ENCODE data around the gene RABGGTA. TPM values are rescaled to one million over a fixed set of nuclear protein-coding genes. Genes with fewer than 3 reads are reported as not detected.
A peak's percentile ranks its signal among the peaks of the same experiment; 100 is the strongest.

Gene RABGGTA
- 10 to 100 TPM; 16.1 to 18.6 TPM for total RNA-seq
- long read RNA-seq, transcript RABGGTA-201 (17 exons, 2,088 nt): major isoform, 12 of 20 reads
- long read RNA-seq, partial matches to known transcripts: 2 of 20 reads
- long read RNA-seq, other reads (novel, unspliced or antisense): 5 of 20 reads

DNA sequence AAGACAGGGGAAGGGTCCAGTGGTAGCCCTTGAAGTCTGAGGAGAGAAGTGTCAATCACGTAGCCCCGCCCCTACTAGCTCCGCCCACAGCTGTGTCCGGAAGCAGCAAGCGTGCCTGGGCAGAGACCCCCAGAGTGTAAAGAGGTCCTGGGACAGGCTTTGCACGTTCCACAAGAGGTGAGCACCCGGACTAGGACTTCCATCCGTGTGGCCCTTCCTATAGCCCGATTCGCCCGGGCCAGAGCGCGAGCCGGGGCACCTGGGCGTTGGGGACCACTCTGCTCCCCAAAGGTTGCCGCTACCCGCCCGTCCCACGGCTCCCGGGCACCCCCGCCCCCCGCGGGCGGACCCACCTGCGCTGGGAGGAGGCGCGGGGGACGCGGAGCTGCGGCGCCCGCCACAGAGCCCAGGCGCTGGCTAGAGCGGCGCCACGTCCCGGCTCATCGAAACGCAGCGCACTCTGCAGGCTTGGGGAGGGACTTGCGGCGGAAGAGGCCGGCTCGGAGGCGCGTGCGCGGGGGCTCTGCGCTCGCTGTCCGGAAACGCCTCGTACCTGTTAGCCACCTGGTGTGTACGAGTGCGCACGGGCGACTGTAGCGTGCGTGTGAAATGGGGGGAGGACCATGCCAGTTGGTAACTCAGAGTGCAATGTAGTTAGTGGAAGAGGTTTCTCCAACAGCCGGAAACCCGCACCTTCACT, at the start of gene RABGGTA:
TSS of gene RABGGTA (minus strand) at position 464 of the 700 bp plus-strand sequence. CDS start 482 bp downstream, outside the sequence.
- DNase-seq: peak; percentile 88
- peak; percentile 91 to 98 for ATAC-seq
- intact Hi-C loops (cut with DNase I): no loop called here

DNA sequence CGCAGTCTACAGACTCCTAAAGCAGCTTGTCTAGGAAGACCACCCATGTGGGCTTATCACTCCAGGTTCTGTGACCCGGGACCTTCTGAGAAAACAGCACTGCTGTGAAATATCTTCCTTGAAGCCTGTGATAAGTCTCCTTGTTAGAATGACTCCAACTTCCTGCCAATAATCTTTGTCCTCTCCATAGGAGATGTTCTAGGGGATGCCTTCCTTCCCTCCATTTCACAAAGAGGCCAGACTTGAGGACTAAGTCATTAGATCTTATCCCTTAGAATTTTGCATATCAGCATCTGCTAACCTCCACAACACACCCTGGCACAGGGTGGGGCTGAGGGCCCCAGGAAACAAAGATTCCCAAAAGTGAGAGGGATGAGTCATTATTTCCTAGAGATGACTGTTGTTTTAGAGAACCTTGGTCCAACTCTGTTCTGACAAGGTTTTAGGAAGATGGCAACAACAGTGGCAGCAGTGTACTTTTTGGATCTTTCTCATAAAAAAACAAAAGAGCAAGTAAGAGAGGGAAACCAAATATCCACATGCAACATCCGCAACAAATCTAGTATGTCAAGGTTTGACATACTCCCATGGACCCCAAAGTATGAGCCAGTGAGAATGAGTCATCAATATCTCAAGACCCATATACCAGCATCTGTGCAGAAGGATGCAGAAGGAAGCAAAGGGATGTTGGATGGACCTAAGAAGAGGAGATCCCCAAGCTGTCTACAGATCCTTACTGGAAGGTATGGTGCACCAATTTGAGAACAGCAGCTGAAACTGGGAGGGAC, 45.9 kb upstream of the RABGGTA start:
- intact Hi-C loops (cut with DNase I): no loop called here
- ATAC-seq (peak in 1 of 2 donors; percentile 10), DNase-seq (no peak)

GRCh38 chr14:24316597-24316950, 45.2 kb upstream of the RABGGTA start:
- ATAC-seq (peak; percentile 6 to 8), DNase-seq (no peak)
- intact Hi-C loops (cut with DNase I): no loop called here

DNA sequence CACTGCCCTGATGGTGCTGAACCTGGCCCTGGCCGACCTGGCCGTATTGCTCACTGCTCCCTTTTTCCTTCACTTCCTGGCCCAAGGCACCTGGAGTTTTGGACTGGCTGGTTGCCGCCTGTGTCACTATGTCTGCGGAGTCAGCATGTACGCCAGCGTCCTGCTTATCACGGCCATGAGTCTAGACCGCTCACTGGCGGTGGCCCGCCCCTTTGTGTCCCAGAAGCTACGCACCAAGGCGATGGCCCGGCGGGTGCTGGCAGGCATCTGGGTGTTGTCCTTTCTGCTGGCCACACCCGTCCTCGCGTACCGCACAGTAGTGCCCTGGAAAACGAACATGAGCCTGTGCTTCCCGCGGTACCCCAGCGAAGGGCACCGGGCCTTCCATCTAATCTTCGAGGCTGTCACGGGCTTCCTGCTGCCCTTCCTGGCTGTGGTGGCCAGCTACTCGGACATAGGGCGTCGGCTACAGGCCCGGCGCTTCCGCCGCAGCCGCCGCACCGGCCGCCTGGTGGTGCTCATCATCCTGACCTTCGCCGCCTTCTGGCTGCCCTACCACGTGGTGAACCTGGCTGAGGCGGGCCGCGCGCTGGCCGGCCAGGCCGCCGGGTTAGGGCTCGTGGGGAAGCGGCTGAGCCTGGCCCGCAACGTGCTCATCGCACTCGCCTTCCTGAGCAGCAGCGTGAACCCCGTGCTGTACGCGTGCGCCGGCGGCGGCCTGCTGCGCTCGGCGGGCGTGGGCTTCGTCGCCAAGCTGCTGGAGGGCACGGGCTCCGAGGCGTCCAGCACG, 44.6 kb upstream of the RABGGTA start:
- DNase-seq (peak; percentile 78), ATAC-seq (peak; percentile 29 to 36)
- intact Hi-C loops (cut with DNase I): no loop called here

DNA sequence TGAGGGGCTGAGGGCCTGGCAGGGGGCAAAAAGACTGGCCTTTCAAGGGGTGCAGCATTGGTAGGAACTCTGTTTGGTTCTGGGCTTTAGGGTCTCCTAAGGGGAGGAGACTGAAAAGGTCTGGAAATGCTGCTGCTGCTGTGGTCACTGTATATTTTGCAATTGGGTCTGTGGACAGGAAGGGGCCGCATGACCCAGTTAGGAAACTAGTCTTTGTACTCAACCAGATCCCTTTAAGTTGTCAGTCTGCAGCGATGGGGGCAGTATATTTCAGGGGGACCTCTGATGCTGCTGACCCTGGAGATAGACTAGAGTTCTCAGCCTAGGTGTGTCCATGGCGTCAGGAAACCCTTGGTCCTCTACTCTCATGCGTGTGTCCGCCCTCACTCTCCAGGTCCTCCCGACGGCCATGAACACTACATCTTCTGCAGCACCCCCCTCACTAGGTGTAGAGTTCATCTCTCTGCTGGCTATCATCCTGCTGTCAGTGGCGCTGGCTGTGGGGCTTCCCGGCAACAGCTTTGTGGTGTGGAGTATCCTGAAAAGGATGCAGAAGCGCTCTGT, 43.9 kb upstream of the RABGGTA start:
- ATAC-seq: no peak
- intact Hi-C loops (cut with DNase I): no loop called here
- DNase-seq: no peak

GRCh38 chr14:24314377-24315193, 43.2 kb upstream of the RABGGTA start:
- no peak for ATAC-seq
- DNase-seq: no peak
- intact Hi-C loops (cut with DNase I): no loop called here

DNA sequence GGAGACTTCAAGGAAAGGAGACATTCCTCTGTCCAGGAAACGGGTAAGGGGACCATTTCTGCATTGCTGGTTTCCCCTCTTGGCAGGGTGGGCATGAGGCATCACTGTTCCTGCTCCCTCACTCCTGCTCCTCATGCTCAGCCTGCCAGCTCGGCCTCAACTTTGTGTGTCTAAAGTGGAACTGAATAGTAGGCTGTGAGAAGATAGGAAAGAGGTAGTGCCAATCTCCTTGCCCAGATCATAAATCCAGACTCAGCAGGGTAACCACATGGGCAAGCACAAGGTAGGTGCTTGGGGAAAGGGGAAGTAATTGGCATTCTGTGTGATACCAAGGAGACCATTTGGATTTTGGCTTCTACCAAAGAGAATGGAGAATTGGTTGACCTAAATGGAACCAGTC, 42.5 kb upstream of the RABGGTA start:
- intact Hi-C loops (cut with DNase I): no loop called here
- ATAC-seq (no peak), DNase-seq (no peak)

DNA sequence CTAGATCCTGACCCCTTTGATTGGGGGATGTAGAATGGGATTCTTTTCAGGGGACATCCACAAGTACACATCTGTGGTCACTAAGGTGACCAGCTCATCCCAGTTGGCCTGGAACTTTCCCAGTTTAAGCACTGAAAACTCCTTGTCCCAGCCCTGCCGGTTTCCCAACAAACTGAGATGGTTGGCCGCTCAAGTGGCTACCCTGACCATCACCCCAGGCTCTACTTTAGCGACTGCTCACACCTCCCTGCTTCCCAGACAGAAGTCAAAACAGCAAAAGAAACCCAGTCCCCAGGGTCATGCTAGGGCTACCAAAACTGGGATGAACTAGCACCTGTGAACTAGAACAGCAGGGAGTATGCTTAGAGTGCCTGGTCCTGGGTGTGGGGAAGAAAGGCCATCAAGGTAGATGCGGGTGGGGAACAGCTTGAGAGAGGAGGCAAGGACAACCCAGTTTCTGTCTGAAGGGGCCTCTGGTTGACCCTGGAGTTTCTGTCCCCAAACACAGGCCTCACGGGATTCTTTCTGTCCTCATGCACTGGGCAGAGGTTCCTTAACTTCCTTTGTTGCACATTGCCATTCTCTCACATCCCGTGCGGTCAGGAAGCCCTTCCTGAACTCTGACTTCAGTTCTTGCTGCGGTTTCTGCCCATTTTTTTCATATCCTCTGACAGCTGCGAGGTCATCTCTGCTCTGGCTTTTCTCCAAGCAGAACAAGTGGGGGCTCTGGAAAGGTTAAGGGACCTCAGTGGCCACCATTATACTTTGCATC, 41.5 kb upstream of the RABGGTA start:
- ATAC-seq: no peak
- intact Hi-C loops (cut with DNase I): no loop called here
- no peak for DNase-seq

GRCh38 chr14:24311837-24312615, 40.6 kb upstream of the RABGGTA start:
- no peak for ATAC-seq
- DNase-seq: no peak
- intact Hi-C loops (cut with DNase I): no loop called here

DNA sequence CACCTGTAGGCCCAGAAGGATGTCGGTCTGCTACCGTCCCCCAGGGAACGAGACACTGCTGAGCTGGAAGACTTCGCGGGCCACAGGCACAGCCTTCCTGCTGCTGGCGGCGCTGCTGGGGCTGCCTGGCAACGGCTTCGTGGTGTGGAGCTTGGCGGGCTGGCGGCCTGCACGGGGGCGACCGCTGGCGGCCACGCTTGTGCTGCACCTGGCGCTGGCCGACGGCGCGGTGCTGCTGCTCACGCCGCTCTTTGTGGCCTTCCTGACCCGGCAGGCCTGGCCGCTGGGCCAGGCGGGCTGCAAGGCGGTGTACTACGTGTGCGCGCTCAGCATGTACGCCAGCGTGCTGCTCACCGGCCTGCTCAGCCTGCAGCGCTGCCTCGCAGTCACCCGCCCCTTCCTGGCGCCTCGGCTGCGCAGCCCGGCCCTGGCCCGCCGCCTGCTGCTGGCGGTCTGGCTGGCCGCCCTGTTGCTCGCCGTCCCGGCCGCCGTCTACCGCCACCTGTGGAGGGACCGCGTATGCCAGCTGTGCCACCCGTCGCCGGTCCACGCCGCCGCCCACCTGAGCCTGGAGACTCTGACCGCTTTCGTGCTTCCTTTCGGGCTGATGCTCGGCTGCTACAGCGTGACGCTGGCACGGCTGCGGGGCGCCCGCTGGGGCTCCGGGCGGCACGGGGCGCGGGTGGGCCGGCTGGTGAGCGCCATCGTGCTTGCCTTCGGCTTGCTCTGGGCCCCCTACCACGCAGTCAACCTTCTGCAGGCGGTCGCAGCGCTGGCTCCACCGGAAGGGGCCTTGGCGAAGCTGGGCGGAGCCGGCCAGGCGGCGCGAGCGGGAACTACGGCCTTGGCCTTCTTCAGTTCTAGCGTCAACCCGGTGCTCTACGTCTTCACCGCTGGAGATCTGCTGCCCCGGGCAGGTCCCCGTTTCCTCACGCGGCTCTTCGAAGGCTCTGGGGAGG, 39.5 kb upstream of the RABGGTA start, which contains the start of gene LTB4R:
TSS of gene LTB4R (plus strand) at position 857 of the 959 bp plus-strand sequence. CDS start 4,150 bp downstream, outside the sequence.
- intact Hi-C loops (cut with DNase I): no loop called here
- ATAC-seq (peak; percentile 87 to 90), DNase-seq (peak; percentile 82)

DNA sequence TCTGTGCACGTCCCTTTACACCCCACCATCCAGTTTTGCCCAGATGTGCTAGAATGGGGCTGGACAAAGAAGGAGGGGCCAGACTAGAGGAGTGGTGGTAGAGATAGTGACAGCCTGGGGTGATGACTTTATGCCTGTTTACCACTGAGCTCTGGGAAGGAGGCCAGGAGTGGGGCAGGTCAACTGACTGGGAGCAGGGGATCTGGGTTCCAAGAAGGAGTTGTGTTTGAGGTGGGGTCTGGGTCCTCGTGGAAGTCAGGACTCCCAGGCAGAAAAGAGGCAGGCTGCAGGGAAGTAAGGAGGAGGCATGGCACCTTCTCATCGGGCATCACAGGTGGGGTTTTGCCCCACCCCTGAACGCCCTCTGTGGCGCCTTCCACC, 38.9 kb upstream of the RABGGTA start:
- ATAC-seq (no peak), DNase-seq (no peak)
- intact Hi-C loops (cut with DNase I): no loop called here

DNA sequence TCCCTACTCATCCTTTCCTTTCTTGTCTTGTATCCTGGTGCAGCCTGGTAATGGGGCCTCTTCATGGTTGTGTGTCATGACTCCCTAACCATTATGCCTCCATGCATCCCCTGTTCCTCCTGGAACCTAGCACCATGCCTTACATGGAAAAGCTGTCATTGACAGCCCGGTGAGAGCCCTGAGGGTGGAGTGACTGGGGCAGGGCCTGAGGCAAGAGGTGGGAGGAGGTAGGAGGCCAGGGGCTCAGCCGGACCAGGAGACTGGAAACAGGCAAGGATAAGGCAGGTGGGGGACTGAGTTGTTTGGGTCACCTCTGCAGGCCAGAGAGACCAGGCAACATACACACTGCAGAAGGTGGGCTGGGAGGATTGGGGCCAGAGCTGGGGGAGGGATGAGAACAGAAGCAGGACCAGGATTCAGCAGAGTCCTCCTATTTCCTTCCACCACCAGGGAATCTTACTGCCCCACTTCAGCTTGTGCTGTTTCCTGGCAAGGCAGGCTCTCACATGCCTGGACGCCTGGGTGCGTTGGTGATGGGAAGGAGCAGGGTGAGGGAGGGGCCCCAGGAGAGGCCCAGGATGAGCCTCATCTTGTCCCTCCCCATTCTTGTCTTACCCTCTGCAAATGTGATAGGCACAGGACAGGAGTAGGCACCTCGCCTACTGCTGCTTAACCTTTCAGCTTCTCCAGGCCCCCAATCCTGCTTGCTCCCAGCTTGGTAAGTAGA, 38.3 kb upstream of the RABGGTA start, which contains the start of gene LTB4R2:
TSS of gene LTB4R2 (plus strand) at position 603 of the 727 bp plus-strand sequence. CDS start 525 bp downstream, outside the sequence.
- DNase-seq (no peak), ATAC-seq (no peak)
- intact Hi-C loops (cut with DNase I): no loop called here

DNA sequence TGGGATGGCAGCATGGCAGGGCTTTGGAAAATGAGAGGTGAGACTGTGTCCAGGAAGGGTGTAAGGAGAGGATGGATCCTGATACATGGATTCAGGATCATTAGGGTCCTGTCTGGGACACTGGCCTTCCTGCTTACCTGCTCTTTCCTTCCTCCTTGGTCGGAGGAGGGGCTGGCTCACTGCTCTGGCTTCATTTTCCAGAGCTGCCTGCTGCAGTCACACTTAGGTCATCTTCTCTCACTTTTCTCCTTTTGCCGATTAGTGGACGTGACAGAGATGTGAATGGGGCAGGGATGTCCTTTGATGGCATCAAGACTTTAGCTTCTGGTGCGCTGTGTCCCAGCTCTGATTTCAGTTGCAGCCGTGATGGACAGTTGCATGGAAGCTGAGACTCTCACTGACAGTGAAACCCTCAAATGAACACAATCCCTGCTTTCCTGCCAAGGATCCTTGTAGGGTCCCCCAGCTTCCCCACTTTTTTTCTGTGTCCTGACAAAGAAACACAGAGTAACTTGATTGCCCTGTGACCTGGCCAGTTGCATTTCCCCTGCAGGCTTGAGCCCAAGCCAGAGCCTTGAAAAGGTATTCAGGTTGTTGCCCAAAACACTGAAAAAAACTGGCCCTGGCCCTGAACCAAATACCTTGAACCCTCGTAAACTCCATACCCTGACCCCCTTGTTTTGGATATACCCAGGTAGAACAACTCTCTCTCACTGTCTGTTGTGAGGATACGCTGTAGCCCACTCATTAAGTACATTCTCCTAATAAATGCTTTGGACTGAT, 37.1 kb upstream of the RABGGTA start:
- intact Hi-C loops (cut with DNase I): no loop called here
- ATAC-seq: no peak
- no peak for DNase-seq

Measured in left cardiac atrium (tissue), 4 donors.